Dedifferentiated amniotic fluid mesenchymal stem cell (primary cell): ENCODE data around the gene SLC12A5.

Experiments used
- DNase-seq: peaks from one replicate; pipeline ENCODE4 v3.0.0-alpha.2; 2016; ENCODE audit errors: extremely low spot score

Gene SLC12A5

DNA sequence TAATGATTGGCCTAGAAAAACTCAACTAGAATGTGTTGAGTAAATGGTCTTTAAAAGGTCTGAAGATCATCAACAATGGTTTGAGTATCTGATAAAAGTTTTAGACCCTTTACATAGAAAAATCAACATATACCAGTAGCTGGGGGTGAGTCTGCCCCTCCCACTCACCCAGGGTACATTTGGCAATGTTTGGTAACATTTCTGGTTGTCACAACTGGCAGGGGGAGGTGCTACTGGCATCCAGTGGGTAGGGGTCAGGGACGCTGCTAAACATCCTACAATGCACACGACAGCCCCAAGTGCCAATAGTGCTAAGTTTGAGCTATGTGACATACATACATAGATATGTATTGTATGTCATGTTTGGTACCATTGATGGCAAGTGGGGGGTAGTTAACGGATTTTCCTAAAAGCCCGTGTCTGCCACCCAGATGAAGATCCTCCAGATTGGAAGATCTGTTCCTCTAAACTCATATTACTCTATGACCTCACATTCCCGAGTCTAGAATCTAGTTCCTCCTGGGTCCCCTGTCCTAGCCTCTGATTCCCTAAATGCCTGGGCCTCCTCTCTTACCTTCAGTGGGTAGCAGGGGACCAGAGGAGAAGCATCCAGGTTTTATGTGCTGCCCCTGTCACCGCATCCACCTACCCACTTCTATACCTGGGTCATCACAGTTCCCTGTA is 22.9 kb upstream of the SLC12A5 start:
- no peak for DNase-seq

DNA sequence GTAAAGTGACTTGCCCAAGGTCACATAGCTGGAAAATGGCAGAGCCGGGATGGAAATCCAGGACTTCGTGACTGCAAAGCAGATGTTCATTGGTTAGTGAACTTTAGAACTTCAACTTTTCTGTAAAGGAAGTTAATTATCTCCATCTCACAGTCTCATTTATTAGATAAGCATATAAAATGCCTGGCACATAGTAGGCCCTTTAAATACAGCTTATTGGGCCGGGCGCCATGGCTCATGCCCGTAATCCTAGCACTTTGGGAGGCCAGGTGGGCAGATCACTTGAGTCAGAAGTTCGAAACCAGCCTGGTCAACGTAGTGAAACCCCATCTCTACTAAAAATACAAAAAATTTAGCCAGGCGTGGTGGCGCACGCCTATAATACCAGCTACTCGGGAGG is 22.1 kb upstream of the SLC12A5 start:
- DNase-seq: no peak

DNA sequence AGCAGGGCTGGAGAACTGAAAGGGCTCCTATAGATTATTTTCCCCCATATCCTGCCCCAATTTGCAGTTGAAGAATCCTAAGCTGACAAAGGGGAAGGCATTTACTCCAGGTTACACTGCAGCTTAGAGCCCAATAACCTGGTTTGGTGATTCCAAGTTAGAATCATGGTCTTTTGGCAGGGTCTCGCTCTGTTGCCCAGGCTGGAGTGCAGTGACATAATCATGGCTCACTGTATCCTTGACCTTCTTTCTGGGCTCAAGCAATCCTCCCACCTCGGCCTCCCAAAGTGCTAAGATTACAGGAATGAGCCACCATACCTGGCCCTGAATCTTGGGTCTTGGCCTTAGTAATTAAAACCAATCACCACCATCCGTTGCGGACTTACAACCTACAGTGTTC is 21.3 kb upstream of the SLC12A5 start:
- DNase-seq: no peak

DNA sequence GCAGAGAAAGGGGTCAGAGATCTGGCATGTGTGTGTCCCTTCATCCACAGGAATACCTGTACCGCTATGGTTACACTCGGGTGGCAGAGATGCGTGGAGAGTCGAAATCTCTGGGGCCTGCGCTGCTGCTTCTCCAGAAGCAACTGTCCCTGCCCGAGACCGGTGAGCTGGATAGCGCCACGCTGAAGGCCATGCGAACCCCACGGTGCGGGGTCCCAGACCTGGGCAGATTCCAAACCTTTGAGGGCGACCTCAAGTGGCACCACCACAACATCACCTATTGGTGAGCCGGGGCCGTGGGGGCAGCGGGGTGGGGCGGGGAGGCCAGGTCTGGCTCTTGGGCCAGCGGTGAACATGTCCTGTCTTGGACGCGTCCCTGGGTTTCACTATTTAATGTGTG is 19.2 kb upstream of the SLC12A5 start:
- DNase-seq: no peak

GRCh38 chr20:46010491-46011391 is 18.3 kb upstream of the SLC12A5 start:
- DNase-seq: no peak

- no peak for DNase-seq
These were observed 17.2 kb upstream of the SLC12A5 start for GRCh38 chr20:46011631-46012482.

- no peak for DNase-seq
These were observed 16.1 kb upstream of the SLC12A5 start for GRCh38 chr20:46012921-46013320.

DNA sequence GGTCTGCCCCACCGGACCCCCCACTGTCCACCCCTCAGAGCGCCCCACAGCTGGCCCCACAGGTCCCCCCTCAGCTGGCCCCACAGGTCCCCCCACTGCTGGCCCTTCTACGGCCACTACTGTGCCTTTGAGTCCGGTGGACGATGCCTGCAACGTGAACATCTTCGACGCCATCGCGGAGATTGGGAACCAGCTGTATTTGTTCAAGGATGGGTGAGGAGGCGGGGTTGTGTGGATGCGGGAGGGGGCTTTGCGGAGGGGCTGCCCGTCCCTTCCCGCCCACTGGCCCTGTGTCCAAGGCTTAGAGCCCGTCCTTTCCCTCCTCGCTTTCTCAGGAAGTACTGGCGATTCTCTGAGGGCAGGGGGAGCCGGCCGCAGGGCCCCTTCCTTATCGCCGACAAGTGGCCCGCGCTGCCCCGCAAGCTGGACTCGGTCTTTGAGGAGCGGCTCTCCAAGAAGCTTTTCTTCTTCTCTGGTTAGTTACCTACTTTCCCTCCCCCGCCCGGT is 15.6 kb upstream of the SLC12A5 start:
- DNase-seq: no peak

GRCh38 chr20:46013829-46014516 is 15.0 kb upstream of the SLC12A5 start:
- no peak for DNase-seq

DNA sequence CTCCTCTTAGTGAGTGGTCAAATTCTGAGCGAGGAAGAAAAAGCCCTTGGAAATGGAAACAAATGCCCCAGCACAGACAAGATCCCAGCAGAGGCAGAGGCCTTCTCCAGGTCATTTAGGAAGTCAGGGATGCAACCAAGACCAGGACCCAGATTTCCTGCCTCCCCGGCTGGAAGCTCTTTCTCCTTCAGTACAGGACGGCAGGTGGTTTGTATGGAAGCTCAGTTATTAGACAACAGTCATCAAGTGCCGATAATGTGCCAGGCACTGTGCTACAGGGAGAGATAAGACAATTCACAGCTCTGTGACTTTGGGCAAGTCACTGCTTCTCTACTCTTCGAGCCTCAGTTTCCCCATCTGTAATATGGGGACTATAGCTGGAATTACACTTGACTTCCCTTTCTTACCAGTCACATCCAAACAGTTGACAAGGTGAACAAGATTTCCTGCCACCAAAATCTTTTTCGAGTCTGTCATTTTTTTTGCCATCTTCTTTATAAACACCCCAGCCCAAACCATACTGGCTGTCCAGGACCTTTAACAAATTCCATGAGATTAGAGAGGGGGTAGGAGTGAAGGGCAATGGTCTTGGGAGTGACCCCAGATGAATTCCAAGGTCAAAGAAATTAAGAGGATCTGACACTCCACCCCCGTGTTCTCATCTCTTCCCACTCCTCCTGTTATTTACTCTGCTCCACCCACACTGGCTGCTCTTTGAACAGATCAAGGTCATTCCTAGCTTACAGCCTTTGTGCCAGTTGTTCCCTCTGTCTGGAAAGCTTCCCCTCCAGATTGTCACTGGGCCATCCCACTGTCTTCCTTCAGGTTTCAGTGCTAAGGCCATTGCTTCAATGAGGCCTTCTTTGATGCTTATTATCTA is 14.3 kb upstream of the SLC12A5 start:
- DNase-seq: no peak

DNA sequence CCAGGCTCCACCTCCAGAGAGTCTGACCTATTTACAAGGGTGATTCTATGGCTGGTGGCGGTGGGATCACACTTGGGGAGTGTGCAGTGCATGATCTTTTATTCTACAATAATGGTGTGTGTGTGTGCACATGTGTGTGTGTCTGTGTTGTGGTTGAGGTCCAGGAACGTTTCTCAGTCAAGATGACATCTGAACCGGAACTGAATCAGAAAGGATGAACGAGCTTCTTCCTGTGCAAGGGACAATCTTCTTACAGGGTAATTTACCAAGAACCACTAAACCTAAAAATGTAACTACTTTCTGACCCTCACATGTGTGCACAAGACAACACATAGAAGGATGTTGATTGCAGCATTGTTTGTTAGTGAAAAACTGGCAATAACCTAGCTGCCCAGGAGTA is 11.7 kb upstream of the SLC12A5 start:
- no peak for DNase-seq

DNA sequence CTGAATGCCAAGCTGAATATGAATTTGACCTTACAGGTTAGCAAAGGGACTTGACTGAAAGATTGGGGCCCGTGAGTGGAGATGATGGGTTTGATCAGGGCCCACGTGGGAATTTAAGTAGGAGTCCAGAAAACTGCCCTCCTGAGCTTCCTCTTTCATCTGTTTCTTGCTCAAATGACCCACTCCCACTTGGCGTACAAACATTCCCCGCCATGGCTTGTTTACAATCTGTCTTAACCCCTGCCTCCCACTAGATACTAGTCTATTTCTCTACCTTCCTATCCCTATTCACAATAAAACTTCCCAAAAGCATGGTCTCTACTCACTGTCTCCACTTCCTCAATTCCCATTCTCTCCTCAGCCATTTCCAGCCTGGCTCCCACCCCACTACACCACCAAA is 10.9 kb upstream of the SLC12A5 start:
- no peak for DNase-seq

- DNase-seq: no peak
These were observed 10.4 kb upstream of the SLC12A5 start for GRCh38 chr20:46018611-46019010.

DNA sequence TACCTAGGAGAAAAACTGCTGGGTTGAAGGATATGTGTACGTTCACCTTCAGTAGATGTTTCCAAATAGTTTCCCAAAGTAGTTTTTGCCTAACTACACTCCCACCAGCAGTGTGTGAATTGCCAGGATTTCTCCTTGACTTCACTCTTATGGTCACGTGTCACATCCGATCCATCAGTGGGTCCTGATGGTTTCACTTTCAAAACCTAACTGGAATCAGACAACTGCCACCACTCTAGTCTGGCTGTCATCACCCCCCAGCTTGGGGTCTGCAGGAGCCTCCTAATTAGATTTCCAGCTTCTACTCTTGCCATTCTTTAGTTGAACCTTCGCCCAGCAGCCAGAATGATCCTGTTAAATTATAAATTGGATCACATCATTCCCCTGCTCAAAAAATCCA is 8.5 kb upstream of the SLC12A5 start:
- DNase-seq: no peak

DNA sequence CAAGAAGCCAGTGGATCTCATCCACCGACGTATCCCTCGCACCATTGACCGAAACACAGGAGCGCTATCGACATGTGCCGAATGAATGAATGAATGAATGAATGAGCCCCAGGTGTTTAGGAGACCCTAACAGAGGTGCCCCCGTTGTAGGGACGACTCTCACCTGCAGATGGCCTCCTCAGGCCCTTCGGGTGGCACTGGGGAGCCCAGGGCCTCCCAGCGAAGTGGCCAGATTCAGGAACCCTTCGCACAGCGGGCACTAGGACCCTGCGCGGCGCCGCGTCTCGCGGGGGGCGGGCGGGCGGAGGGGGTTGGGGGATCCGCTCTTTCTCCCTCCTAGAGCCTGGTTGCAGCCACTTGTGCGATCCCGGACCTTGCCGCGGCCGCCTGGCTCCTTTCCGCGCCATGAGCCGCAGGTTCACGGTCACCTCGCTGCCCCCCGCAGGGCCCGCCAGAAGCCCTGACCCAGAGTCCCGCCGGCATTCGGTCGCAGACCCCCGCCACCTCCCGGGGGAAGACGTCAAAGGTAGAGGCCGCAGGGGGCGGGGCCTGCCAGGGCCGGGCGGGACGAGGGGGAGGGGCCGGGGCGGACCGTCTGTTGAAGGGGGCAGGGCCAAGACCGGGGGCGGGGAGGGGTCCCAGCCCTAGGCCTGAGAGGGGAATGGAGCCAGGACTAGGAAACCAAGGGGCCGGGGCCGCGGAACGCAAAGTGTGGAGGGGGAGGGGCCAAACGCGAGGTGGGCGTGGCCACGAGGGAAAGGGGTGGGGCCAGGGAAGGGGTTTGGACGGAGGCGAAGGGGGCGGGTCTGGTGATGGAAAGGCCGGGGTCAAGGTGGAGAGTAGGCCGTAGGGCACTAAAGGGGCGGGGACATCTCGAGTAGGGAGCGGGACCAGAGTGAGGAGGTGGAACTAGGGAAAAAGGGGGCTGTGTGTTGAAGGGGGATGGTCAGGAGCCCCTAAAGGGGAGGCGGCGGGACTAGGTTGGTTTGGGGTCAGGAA is 7.4 kb upstream of the SLC12A5 start:
- no peak for DNase-seq

- no peak for DNase-seq
These were observed 6.4 kb upstream of the SLC12A5 start for GRCh38 chr20:46022411-46023147.

- DNase-seq: no peak
These were observed 5.9 kb upstream of the SLC12A5 start for GRCh38 chr20:46023148-46023484.

- DNase-seq: no peak
These were observed 5.0 kb upstream of the SLC12A5 start for GRCh38 chr20:46023999-46024398.

GRCh38 chr20:46025376-46025783 is 3.6 kb upstream of the SLC12A5 start:
- no peak for DNase-seq
